Activated gamma-delta T cell treated with anti-CD3 and anti-CD28 coated beads, Interleukin-2, amount 50 U/mL, for 16 hours (primary cell): ENCODE results near the gene ATRN.
"Not testable (repeated sequence)": the region's sequence is repeated elsewhere in the genome, so short reads cannot be mapped to it uniquely, and the experiment has no call there.

ENCODE experiments used
- DNase-seq: peaks from one replicate; pipeline ENCODE4 v3.0.0-alpha.2; 2020; ENCODE audit warnings: low read depth

The ATRN gene

DNA sequence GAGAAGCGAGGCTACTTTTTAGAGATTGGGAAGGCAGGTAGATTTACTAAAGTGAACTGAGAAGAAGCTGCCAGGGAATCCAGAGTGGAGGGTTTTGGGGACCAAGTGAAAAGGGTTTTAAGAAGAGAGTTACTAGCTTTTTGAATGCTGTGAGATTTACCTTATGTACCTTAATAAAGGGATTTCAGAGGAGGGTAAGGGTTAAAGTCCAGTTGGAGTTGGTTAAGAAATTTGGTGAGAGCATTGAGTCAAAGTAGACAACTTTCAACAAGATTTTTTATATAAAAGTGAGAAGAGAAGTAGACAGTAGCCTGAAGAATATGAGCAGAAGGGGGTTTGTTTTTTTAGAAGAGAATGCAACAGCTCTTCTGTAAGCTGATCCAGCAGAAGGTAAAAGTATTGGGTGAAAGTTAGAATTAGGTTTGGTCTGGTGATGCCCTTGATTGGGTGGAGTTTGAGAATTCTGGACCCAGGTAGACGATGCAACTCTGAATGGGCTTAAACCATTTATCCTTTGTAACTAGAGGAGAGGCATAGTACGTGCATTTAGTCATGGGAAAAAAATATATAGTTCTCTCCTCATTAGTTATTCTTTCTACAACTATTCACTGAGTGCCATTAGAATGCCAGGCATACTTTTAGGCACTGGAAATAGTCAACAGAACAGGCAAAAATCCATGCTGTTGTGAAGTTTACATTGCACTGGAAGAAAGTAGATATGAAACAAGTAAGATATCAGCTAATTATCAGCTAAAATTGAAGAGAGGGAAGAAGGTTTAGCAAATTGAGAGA, 44.8 kb downstream of the ATRN start:
- DNase-seq = no peak

DNA sequence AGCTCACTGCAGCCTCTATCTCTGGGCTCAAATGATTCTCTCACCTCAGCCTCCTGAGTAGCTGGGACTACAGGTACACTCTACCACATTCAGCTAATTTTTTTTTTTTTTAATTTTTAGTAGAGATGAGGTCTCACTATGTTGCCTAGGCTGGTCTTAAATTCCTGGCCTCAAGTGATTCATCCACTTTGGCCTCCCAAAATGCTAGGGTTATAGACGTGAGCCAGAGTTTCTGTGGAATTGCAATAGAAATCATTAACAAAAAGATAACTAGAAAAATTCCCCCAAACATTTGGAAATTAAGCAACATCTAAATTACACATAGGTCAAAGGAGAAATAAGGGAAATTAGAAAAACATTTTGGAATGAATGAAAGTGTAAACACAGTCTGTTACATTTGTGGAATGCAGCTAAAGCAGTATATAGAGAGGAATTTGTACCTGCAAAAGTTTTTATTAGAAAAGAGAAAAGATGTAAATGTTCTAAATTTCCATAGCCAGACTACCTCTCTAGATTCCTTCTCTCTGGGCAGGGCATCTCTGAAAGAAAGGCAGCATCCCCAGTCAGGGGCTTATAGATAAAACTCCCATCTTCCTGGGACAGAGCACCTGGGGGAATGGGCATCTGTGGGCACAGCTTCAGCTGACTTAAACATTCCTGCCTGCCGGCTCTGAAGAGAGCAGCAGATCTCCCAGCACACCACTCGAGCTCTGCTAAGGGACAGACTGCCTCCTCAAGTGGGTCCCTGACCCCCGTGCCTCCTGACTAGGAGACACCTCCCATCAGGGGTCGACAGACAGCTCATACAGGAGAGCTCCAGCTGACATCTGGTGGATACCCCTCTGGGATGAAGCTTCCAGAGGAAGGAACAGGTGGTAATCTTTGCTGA, 51.3 kb downstream of the ATRN start:
- no peak for DNase-seq

DNA sequence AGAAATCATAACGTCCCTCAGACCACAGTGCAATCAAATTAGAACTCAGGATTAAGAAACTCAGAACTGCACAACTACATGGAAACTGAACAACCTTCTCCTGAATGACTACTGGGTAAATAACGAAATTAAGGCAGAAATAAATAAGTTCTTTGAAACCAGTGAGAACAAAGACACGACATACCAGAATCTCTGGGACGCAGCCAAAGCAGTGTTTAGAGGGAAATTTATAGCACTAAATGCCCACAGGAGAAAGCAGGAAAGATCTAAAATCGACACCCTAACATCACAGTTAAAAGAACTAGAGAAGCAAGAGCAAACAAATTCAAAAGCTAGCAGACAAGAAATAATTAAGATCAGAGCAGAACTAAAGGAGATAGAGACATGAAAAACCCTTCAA, 53.9 kb downstream of the ATRN start:
- DNase-seq = not testable (repeated sequence)

DNA sequence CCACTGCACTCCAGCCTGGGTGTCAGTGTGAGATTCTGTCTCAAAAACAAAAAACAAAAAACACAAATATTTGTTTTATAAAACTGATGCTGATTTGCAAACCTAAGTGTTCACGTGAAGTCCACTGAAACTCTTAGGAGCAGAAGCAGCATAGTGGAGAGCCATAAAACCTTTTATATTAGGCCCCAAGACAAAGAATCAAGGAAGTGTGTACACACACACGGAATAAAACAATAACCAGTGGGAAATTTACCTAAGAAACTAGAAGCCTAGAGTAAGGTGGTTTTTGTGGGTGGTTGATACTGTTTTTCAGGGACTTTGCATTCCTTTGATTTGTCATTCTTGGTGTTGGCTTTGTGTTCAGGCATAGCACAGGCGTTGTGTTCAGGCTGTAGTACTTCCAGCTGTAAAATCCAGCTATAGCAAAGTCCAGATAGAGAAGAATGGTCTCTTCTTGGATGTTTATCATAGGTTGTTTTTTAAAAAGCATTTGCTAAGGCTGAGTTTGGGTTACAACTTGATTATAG, 61.3 kb downstream of the ATRN start:
- no peak for DNase-seq

DNA sequence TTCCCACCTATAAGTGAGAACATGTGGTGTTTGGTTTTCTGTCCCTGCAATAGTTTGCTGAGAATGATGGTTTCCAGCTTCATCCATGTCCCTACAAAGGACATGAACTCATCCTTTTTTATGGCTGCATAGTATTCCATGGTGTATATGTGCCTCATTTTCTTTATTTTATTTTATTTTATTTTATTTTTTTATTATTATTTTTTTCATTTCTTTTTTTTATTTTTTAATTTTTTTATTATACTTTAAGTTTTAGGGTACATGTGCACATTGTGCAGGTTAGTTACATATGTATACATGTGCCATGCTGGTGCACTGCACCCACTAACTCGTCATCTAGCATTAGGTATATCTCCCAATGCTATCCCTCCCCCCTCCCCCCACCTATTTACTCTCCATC, 66.9 kb downstream of the ATRN start:
- DNase-seq = not testable (repeated sequence)

DNA sequence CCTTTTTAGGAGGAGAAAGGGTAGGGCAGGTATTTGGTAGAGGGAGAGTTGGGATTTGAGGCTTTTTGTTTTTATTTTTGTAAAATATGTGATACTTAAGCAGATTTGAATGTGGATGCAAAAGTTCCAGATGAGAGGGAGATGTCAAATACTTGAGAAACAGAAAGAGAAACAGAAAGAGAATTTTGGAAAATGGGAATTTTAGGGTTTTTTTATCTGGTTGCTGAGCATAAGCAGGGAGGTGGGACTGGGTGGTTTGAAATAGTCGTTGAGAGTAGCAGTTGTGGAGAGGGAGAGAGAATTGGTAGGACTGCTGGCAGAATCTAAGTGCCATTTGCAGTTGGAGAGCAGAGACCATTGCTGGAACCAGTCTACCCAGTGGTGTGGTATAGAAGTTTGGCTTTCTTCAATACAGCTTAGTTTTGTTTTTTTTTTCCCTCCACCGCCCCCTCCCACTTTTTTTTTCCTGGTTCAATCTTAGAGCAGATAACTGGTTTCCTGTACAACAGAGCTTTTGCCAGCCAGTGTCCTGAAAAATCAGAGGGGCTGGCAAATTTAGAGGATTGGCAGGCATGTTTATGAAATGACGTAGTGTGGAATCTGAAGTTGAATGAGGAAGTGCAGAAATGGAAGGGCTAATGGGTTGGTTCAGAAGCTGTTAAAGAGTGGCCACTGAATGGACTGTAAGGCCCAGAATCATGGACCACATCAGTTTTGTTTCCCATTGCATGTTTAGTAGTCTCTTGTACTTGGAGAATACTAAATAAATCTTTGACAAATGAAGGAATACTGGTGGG, 68.7 kb downstream of the ATRN start:
- no peak for DNase-seq

DNA sequence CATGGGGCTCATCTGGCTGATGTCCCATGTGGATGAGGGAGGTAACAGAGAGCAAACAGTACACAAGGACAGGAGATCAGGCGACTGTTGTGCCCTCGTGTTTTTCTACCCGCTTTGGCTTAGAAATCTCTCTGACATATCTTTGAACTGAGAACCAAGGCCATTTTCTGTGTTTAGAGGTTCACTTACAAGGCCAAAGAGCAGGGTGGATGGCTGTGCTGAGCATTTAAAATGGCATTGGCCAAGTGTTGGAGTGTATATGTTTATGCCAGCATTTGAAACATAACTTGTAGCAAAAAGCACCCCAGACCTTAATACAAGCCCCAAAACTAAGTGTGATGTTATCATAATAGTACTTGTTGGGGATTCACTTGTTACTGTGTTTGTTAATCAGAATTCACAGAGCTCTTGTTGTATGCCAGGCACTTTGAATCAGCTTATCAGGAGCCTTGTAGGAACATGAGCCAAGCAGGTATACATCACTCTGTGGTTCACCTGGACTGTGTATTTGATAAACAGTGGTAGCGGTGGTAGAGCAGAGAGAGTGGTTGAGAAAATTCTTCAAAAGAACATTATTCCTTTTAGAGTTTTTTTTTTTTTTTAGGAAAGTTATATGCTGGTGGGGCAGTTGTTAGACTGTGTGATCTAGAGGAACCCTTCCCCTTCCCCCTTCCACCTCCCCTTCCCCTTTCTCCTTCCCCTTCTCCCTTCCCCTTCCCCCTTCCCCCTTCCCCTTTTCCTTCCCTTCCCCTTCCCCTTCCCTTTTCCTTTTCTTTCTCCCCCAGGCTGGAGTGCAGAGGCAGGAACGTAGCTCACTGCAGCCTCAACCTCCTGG, 71.3 kb downstream of the ATRN start:
- no peak for DNase-seq

DNA sequence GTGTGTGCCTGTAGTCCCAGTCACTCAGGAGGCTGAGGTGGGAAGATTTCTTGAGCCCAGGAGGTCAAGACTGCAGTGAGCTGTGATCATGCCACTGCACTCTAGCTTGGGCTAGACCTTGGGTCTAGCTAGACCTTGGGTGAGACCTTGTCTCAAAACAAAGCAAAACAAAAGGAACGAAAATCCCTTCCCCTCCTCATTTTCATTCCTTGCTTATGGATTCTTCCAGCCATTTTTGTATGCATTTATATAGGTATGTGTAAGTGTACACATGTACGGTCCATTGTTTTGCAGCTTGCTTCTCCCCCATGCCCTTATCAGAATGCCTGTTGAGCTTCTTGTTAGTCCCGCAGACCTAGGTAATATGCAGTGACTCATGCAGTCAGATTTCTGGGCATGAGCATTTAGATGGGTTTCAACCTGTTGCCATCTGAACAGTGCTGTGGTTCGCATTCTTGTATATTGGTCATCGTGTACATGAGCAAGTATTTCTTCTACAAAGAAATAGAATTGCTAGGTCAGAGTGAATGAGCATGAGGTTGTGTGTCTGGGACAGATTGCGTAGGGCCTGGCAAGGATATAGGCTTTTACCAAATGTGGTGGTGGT, 73.2 kb downstream of the ATRN start:
- no peak for DNase-seq

DNA sequence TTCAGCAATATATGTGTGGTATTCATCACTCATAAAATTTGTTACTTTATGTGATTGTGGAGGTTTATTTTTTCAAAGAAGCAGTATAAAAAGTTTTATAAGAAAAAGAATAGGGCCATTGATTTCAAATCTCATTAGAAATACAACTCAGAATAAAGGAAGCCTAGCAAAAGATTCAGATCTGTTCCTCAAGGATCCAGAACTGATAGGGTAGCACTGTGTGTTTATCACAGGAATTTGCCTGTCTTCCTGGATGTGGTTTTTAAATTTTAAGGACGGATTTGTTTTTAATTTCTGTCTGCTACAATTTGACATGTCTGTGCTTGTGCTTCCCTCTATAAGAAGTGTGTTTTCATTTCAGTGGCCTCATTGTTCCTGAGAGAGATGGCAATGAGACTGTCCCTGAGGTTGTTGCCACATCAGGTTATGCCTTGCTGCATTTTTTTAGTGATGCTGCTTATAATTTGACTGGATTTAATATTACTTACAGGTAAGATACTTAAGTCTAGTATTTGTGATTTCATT, 74.6 kb downstream of the ATRN start:
- DNase-seq = no peak

DNA sequence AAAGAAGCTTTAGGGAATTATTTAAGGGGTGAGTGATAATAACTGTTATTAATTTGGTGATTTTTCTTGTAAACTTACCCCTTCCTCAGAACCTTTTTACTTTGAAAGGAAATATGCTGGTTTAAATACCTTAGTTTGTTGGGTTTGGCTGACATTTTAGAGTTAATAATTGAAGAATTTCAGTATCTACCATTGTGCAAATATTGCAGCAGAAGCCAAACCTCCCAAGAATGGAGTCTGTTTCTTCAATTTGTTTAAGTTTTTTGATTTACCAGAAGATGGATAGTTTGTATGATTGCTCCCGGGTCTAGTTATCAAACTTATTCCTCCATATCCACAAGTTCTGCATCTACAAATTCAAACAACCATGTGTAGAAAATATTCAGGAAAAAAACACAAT, 77.1 kb downstream of the ATRN start:
- DNase-seq = no peak

DNA sequence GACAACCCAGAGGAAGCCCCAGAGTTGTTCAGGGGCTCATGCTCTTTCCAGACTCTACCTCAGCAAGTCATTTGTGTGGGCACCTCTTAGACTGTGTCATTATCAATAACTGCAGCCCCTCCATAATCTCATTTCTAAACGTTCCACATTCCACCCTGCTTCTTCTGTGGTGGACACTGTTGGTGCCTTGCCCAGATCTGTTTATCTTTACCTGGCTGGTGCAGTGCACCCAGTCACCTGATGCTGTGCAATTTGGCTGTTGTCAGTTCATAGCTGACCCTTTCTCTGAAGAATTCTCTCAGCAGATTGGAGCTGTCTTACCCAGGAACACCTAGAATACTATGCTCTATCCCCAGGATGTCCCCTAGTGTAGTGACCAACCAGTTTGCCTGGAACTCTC, 80.0 kb downstream of the ATRN start:
- no peak for DNase-seq

DNA sequence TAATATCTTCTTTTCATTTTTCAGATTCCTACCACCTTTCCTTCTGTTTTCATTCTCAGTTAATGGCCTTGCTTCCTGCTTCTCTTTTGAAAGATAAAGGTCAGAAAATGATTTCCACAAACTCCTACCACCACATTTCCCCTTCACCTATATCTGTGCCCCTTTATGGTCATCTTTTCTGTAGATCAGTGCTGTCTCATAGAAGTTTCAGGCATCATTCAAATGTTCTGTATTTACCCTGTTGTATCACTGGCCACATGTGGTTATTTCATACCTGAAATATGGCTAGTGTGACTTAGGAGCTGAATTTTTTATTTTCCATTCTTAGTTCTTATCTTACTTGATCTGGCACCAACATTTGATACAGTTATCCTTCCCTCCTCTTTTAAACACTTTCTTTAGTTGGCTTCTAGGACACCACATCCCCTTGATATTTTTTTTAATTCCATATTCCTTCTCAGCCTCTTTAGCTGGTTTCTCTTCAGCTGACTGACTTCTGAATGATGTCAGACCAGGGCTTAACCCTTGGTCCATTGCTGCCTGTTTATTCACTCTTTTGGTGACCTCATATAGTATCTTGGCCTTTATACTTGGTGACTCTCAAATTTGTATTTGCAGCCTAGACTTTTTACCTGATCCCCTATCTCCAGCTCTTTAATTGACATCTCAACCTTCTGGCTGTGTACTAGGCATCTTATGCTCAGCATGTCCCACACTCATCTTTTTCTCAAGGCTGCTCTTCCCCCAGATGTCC, 81.0 kb downstream of the ATRN start:
- DNase-seq = no peak

DNA sequence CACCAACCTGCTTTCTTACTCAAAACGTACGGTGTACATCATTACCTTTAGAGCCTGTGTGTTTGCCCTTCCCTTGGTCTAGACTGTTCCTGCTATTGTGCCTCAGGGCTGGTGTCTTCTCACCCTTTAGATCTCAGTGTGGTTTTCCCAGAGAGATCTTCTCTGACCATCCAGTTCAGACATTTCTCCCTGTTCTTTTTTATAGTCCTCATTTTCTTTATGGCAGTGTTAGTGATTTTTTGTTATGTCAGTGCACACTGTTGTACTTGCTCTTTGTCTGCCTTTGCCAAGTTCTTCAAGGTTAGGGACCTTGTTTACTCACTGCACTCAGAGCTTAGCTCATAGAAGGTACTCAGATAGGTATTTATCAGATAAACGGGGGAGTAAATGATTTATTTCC, 82.8 kb downstream of the ATRN start:
- DNase-seq = no peak

DNA sequence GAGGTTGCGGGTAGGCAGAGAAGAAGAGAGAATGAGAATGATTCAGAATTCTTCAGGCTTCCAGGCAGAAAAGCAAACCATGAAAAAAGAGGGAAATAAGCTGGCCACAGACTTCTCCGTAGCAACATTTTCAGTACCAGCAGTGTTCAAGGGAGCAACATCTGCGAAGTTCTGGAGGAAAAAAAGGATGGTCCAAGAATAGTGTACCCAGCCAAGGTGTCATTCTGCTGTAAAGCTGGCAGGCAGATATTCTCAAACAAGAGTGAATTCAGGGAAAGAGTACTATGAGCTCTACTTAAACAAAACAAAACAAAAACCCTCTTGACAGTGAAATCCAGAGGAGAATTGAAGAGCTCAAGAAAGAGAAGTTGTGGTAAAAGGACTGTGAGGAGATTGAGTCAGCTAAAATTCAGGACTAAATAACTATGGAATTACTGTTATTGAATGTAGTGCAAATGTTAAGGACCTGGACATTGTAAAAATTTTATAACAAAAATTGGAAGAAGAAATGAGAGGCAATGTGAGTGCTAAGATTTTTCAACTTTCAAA, 86.5 kb downstream of the ATRN start:
- DNase-seq = no peak

DNA sequence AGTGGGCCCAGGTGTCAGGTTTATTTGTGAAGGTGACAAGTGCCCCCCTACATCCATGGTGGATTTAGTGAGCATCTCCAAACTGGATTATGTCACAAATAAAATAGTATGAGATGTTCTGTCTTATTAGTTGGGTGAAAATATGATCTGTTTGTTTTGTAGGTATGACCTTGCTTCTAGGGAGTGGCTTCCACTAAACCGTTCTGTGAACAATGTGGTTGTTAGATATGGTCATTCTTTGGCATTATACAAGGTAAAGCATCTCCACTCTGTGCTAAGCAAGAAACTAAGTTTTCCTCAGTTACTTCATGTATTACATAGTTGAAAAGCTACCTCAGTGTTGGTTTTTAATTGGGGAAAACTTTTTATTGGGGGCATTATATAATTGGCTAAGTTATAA, 88.4 kb downstream of the ATRN start:
- DNase-seq = no peak

DNA sequence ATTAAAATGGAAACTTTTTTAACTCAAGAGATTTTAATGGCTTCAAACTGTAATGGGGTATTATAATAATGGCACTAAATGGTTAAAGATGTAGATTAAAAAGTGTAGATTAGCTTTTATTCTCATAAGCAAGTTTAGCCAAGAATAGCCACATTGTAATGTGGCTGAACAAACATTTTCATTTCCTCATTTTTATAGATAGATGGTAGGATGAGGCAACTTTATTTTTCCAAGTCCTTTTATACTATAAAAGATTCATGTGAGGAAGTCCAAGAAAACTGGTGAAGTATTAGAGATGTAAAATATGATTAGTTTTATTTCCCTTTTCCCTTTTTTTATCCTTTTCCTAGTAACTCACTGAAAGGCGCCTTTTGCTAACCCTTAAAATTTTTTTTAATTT, 88.8 kb downstream of the ATRN start:
- no peak for DNase-seq

DNA sequence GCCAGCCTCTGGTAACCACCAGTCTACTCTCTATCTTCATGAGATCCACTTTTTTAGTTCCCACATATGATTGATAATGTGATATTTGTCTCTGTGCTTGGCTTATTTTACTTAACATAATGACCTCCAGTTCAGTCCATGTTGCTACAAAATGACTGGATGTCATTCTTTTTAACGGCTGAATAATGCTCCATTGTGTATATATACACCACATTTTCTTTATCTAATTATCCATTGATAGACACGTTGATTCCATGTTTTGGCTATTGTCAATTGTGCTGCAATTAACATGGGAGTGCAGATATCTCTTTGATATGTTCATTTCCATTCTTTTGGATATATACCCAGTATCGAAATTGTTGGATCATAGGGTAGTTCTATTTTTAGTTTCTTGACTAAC, 89.3 kb downstream of the ATRN start:
- no peak for DNase-seq

DNA sequence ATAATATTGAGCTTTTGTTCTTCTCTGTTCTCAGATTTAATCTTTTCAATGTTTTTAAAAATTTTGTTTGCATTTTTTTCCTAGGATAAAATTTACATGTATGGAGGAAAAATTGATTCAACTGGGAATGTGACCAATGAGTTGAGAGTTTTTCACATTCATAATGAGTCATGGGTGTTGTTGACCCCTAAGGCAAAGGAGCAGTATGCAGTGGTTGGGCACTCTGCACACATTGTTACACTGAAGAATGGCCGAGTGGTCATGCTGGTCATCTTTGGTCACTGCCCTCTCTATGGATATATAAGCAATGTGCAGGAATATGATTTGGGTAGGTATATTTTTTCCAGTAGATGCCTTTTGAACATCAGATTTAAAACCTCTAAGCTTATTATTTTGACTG, 89.8 kb downstream of the ATRN start:
- no peak for DNase-seq

DNA sequence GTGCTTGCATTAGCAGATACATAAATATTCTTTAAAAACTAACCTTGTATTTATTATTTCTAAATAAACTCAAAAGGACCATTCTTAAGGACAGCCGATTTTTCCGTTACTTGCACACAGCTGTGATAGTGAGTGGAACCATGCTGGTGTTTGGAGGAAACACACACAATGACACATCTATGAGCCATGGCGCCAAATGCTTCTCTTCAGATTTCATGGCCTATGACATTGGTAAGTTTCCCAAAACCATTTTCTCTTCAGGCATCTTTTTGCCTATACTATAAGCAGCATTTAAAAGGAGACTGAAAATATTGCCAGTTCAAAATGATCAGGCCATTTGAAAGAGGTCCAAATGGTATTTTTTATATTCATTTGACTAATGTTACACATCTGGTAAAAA, 92.3 kb downstream of the ATRN start:
- DNase-seq = no peak
